ENCODE data around the gene MCRS1. TPM values are rescaled to one million over a fixed set of nuclear protein-coding genes. Genes with fewer than 3 reads are reported as not detected.
"Not testable (repeated sequence)": the region's sequence is repeated elsewhere in the genome, so short reads cannot be mapped to it uniquely, and the experiment has no call there.

Gene MCRS1
- total RNA-seq, 4 donors from 2014 or later = 38.5 to 53.8 (median 41.5) TPM

DNA sequence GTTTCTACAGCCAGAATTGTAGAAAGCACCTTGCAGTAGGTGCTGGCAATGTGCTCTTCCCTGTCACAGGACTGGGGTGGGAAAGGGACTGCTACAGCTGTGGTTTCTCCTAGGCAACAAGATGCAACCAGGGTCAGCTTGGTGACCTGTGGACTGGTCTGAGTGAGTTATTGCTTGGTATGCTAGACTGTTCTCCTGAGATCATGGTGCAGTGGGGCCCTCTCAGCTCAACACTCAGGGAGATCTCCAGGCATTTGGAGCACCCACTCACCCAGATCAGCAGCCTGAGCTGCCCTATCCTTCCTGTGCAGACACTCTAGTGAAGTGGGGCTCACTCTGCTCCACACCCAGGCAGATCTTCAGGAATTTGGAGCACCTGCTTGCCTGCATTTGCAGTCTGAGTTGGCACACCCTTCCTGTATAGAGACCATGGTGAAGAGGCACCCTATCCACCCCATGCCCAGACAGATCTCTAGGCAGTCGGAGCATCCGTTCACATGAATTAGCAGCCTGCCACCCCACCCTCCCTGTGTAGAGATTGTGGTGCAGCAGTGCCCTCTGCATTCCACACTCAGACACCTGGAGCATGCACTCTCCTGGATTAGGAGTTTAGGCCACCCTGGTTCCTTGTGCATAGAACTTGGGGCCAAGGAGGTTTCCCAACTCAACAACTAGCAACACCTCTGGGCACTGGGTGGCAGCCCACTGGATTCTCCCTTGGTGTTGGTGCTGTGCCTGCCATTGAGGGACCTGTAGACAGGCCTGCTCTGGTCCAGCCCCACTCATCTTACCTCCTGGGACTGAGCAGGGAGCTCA lies 41.3 kb upstream of the MCRS1 start:
- WGBS, 2 donors = 60 to 79% methylated on average over 2 of the region's 2 CpGs
- TF ChIP-seq, protein P1, sequence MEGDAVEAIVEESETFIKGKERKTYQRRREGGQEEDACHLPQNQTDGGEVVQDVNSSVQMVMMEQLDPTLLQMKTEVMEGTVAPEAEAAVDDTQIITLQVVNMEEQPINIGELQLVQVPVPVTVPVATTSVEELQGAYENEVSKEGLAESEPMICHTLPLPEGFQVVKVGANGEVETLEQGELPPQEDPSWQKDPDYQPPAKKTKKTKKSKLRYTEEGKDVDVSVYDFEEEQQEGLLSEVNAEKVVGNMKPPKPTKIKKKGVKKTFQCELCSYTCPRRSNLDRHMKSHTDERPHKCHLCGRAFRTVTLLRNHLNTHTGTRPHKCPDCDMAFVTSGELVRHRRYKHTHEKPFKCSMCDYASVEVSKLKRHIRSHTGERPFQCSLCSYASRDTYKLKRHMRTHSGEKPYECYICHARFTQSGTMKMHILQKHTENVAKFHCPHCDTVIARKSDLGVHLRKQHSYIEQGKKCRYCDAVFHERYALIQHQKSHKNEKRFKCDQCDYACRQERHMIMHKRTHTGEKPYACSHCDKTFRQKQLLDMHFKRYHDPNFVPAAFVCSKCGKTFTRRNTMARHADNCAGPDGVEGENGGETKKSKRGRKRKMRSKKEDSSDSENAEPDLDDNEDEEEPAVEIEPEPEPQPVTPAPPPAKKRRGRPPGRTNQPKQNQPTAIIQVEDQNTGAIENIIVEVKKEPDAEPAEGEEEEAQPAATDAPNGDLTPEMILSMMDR (IDR thresholded peaks at IDR 0.05) = no peak
- no peak for TF ChIP-seq POLR2A (IDR thresholded peaks at IDR 0.05)

GRCh38 chr12:49605539-49605938 lies 37.6 kb upstream of the MCRS1 start, which contains the start of gene FAM186B:
FAM186B (minus strand) TSS chr12:49605639; CDS start chr12:49605477, 162 bp downstream.
- DNase-seq (ENCODE audit: low spot score in 2 of 2); intact Hi-C loops (cut with DNase I; ENCODE audit: low total_unique reads); H3K4me3 ChIP-seq (ENCODE audit: low read depth, poor library complexity, severe bottlenecking): not testable (repeated sequence)
- 92 to 98% methylated on average over 4 of the region's 4 CpGs for WGBS, 2 donors

More for the DNA sequence above, 41.3 kb upstream of the MCRS1 start:
- H3K4me3 ChIP-seq (ENCODE audit: low read depth, poor library complexity, severe bottlenecking) = no peak overlapping the region
- intact Hi-C loops (cut with DNase I; ENCODE audit: low total_unique reads) = no loop called here
- DNase-seq (ENCODE audit: low spot score in 2 of 2) = no peak

GRCh38 chr12:49604856-49605255 lies 36.9 kb upstream of the MCRS1 start:
- no peak for TF ChIP-seq POLR2A (IDR thresholded peaks at IDR 0.05)
- TF ChIP-seq, protein P1 (IDR thresholded peaks at IDR 0.05) = no peak
- H3K4me3 ChIP-seq (ENCODE audit: low read depth, poor library complexity, severe bottlenecking) = no peak overlapping the region
- no peak for DNase-seq (ENCODE audit: low spot score in 2 of 2)
- intact Hi-C loops (cut with DNase I; ENCODE audit: low total_unique reads) = no loop called here
- WGBS, 2 donors = 64 to 72% methylated on average over 5 of the region's 5 CpGs

GRCh38 chr12:49603721-49604120 lies 35.8 kb upstream of the MCRS1 start:
- intact Hi-C loops (cut with DNase I; ENCODE audit: low total_unique reads) = no loop called here
- TF ChIP-seq, protein P1 (IDR thresholded peaks at IDR 0.05) = no peak
- TF ChIP-seq POLR2A (IDR thresholded peaks at IDR 0.05) = no peak
- DNase-seq (ENCODE audit: low spot score in 2 of 2) = no peak
- no peak overlapping the region for H3K4me3 ChIP-seq (ENCODE audit: low read depth, poor library complexity, severe bottlenecking)
- WGBS, 2 donors = 77 to 85% methylated on average over 1 of the region's 1 CpG

DNA sequence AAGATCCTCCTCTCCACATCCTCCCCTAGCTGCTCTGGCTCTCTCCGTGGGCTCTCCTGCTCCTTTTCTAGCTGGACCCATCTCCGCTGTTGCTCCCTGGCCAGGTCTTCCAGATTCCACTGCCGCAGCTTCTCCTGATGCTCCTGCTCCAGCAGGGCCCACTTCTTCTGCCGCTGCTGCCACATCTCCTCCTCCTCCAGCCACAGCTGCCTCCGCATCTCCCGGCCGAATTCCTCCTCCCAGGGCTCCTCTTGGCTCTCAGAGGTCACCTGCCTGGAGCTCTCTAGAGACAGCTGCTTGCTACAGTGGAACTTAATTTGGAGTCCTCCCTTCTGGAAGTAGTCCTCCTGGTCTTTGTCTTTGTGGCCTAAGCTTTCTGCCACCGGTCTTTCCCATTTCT lies 32.0 kb upstream of the MCRS1 start:
- TF ChIP-seq, protein P1 (IDR thresholded peaks at IDR 0.05) = no peak
- TF ChIP-seq POLR2A (IDR thresholded peaks at IDR 0.05) = no peak
- H3K4me3 ChIP-seq (ENCODE audit: low read depth, poor library complexity, severe bottlenecking) = no peak overlapping the region
- intact Hi-C loops (cut with DNase I; ENCODE audit: low total_unique reads) = no loop called here
- 93 to 98% methylated on average over 8 of the region's 8 CpGs for WGBS, 2 donors
- no peak for DNase-seq (ENCODE audit: low spot score in 2 of 2)

DNA sequence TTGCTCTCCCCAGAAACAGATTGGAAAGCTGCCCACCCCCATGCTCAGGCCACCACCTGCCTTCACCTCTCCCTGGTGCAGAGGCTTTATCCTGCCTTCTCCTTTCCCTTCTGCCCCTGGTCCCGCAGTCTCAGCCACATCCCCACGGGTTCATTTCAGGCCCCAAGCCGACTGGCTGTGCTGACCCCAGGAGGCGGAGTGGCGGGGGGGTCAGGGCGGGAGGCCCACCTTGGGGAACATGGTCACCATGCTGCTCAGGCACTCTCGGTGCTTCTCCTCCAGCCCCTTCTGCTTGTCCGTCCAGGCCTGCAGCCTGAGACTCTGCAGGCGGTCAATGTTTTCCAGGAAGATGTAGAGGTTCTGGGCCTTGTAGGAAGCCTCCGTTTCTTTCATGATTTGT lies 30.6 kb upstream of the MCRS1 start:
- WGBS, 2 donors = 87 to 88% methylated on average over 10 of the region's 10 CpGs
- no peak for DNase-seq (ENCODE audit: low spot score in 2 of 2)
- no peak overlapping the region for H3K4me3 ChIP-seq (ENCODE audit: low read depth, poor library complexity, severe bottlenecking)
- TF ChIP-seq, protein P1 (IDR thresholded peaks at IDR 0.05) = no peak
- TF ChIP-seq POLR2A (IDR thresholded peaks at IDR 0.05) = no peak
- intact Hi-C loops (cut with DNase I; ENCODE audit: low total_unique reads) = no loop called here
